Upper lobe of left lung (tissue), 6 donors: ENCODE measurements around the gene C2CD4D. TPM values are rescaled to one million over a fixed set of nuclear protein-coding genes. Genes with fewer than 3 reads are reported as not detected.
"Not testable (repeated sequence)": the region's sequence is repeated elsewhere in the genome, so short reads cannot be mapped to it uniquely, and the experiment has no call there.

Source experiments
- ATAC-seq, 2 donors: fragments of 200-7000 bp; cut with Tn5 transposase; one replicate each; pipeline ENCODE4 v1.9.1; 2022; ENCODE audit warnings: mild to moderate bottlenecking in 2 of 2, moderate library complexity in 2 of 2; ENCODE audit not compliant: low FRiP score in 2 of 2
- DNase-seq, 2 donors: peaks; one replicate each; pipeline ENCODE4 v3.0.0-alpha.2; 2019 to 2020
- H3K27ac ChIP-seq, 4 donors: fragments of 200-600 bp; sonication (generic); one replicate each; pipeline ENCODE4 v1.5.1; 2016 to 2019
- H3K27me3 ChIP-seq, 4 donors: fragments of 200-600 bp; sonication (generic); one replicate each; pipeline ENCODE4 v1.5.1; 2017 to 2019
- H3K36me3 ChIP-seq, 4 donors: fragments of 200-600 bp; sonication (generic); one replicate each; pipeline ENCODE4 v1.5.1; 2016 to 2019
- H3K4me1 ChIP-seq, 4 donors: fragments of 200-600 bp; sonication (generic); one replicate each; pipeline ENCODE4 v1.5.1; 2018 to 2019
- H3K4me3 ChIP-seq, 4 donors: fragments of 200-600 bp; sonication (generic); one replicate each; pipeline ENCODE4 v1.5.1; 2017 to 2019; ENCODE audit warnings: mild to moderate bottlenecking in 2 of 4, moderate library complexity in 1 of 4
- H3K9me3 ChIP-seq, 4 donors: fragments of 200-600 bp; sonication (generic); one replicate each; pipeline ENCODE4 v1.5.1; 2018 to 2019
- EP300 ChIP-seq, 4 donors: sonication (generic); formaldehyde crosslinking; IDR thresholded peaks; one replicate each; pipeline ENCODE4 v1.5.1; 2017; ENCODE audit warnings: antibody characterized with exemption in 4 of 4, control low read depth in 2 of 4
- POLR2A ChIP-seq, 4 donors: fragments of 450-650 bp; IDR thresholded peaks; one replicate each; pipeline ENCODE4 v1.5.1; 2016 to 2017; ENCODE audit warnings: antibody characterized with exemption in 4 of 4, mild to moderate bottlenecking in 2 of 4
- POLR2AphosphoS5 ChIP-seq, 2 donors: sonication (generic); formaldehyde crosslinking; IDR thresholded peaks; one replicate each; pipeline ENCODE4 v1.5.1; 2017; ENCODE audit warnings: antibody characterized with exemption in 2 of 2
- WGBS, 2 donors: methylation state at CpG; one replicate each; pipeline ENCODE4 v1.1.5; 2017 to 2018; 5-methylcytosine and 5-hydroxymethylcytosine counted together
- total RNA-seq, 6 donors: library from RNA; depleted of rRNA in 4 of 6; stranded (reverse); fragments of >200 nt in 4 of 6; gene quantifications; one replicate each; pipeline versions ENCODE4 v1.1.0 to v1.2.1, GENCODE V29; 2016 to 2021
- TF ChIP-seq, protein P1 (sequence below), 6 experiments: fragments of 450-650 bp in 4 of 6; fragments of 200-600 bp in 2 of 6; sonication (generic) in 2 of 6; IDR thresholded peaks; one replicate each; pipeline ENCODE4 v1.5.1; 2016 to 2019; ENCODE audit warnings: antibody characterized with exemption in 6 of 6
- donor health status: DM: no; HTN: no; CAD: no; lungs with moderate emphysema.
- donor health status: DM: no; HTN: yes; CAD: no; lungs with severe emphysema.

Gene C2CD4D
- total RNA-seq, 6 donors from 2014 or later: 0.29 to 3.6 (median 0.78) TPM; not detected in 2

DNA sequence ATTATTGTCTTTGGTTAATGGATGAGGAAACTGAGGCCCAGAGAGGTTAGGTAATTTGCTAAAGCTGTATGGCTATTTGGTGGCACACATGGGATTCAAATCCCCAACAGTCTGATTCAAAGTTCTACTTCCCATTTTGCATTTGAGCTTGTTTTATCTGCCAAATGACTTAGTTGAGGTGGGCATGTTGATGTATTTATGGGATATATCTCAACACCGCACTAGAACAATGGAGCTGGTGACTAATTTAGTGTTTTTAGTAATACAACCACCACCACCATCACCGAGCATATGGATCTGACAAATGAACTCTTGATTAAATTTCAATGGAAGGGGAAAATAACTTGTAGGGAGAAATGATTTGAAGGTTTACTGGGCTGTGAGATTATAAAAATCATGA is 42.8 kb upstream of the C2CD4D start:
- Histone ChIP-seq H3K4me1 (no peaks in the 10 kb centered on the region), H3K4me3 (no peak overlapping the region), H3K9me3 (no peaks in the 10 kb centered on the region), H3K27ac (no peak overlapping the region), H3K36me3 (peaks cover 0 to 2% (median under 1%) of the 10 kb centered on the region in 4 donors), H3K27me3 (no peaks in the 10 kb centered on the region)
- TF ChIP-seq EP300 (IDR thresholded peaks at IDR 0.05): no peak
- TF ChIP-seq, protein P1, sequence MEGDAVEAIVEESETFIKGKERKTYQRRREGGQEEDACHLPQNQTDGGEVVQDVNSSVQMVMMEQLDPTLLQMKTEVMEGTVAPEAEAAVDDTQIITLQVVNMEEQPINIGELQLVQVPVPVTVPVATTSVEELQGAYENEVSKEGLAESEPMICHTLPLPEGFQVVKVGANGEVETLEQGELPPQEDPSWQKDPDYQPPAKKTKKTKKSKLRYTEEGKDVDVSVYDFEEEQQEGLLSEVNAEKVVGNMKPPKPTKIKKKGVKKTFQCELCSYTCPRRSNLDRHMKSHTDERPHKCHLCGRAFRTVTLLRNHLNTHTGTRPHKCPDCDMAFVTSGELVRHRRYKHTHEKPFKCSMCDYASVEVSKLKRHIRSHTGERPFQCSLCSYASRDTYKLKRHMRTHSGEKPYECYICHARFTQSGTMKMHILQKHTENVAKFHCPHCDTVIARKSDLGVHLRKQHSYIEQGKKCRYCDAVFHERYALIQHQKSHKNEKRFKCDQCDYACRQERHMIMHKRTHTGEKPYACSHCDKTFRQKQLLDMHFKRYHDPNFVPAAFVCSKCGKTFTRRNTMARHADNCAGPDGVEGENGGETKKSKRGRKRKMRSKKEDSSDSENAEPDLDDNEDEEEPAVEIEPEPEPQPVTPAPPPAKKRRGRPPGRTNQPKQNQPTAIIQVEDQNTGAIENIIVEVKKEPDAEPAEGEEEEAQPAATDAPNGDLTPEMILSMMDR (IDR thresholded peaks at IDR 0.05): no peak
- no peak for TF ChIP-seq POLR2AphosphoS5 (IDR thresholded peaks at IDR 0.05)
- no peak for TF ChIP-seq POLR2A (IDR thresholded peaks at IDR 0.05)
- ATAC-seq: no peak
- no peak for DNase-seq
- 93 to 97% methylated on average over 2 of the region's 2 CpGs for WGBS, 2 donors

DNA sequence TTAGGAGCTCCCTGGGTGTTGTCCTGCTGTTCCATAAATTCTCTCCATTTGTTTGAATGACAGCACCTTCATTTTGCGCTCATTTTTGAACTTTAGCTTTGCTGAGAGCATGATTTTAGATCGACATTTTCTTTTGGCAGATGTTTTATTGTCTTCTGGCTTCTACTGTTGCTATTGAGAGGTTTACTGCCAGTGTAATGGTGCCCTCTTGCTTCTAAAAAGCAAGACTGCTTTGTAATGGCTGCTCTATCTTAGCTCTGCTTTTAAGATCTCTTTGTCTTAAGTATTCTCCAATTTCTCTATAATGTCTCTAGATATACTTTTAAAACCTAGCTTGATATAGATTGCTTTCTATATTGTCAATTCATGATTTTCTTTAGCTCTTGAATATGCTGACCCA is 41.9 kb upstream of the C2CD4D start:
- TF ChIP-seq POLR2A (IDR thresholded peaks at IDR 0.05): no peak
- Histone ChIP-seq H3K27me3 (no peaks in the 10 kb centered on the region), H3K4me3 (no peak overlapping the region), H3K36me3 (peaks cover 0 to 8% (median 1%) of the 10 kb centered on the region in 4 donors), H3K27ac (no peak overlapping the region), H3K9me3 (no peaks in the 10 kb centered on the region), H3K4me1 (no peaks in the 10 kb centered on the region)
- DNase-seq: no peak
- ATAC-seq: no peak
- 48 to 51% methylated on average over 2 of the region's 2 CpGs for WGBS, 2 donors

DNA sequence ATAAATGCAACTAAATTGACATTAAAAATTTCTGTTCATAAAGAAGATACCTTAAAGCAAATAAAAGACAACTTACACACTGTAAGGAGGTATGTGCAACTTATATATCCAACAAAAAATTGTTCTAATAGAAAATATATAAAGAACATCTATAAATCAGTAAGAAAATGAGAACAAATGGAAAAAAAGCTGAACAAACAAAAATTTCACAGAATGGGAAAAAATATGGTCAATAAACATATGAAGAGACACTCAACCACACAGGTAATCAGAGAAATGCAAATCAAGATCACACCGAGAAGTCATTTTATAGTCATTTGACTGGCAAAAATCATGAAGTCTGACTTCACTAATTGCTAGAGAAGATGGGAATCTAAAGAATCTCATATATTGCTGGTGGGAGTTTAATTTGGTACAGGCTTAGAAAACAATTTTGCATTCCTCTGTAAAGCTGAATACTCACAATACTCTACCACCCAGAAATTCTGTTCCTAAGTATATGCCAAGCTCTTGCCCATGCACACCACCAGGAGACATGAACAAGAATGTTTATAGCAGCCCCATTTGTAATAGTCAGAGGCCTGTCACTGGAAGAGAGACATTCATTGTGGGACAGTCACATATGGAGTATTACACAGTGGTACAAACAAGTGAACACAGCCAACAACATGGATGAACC is 35.9 kb upstream of the C2CD4D start:
- Histone ChIP-seq H3K9me3 (no peaks in the 10 kb centered on the region), H3K27ac (no peak overlapping the region), H3K36me3 (peaks cover 4 to 33% (median 6%) of the 10 kb centered on the region in 4 donors), H3K27me3 (no peaks in the 10 kb centered on the region), H3K4me1 (no peaks in the 10 kb centered on the region), H3K4me3 (no peak overlapping the region)
- 97% methylated on average over 1 of the region's 1 CpG for WGBS, 2 donors
- no peak for DNase-seq
- ATAC-seq: no peak
- TF ChIP-seq POLR2AphosphoS5 (IDR thresholded peaks at IDR 0.05): no peak
- no peak for TF ChIP-seq EP300 (IDR thresholded peaks at IDR 0.05)
- TF ChIP-seq, protein P1 (IDR thresholded peaks at IDR 0.05): no peak
- TF ChIP-seq POLR2A (IDR thresholded peaks at IDR 0.05): no peak

DNA sequence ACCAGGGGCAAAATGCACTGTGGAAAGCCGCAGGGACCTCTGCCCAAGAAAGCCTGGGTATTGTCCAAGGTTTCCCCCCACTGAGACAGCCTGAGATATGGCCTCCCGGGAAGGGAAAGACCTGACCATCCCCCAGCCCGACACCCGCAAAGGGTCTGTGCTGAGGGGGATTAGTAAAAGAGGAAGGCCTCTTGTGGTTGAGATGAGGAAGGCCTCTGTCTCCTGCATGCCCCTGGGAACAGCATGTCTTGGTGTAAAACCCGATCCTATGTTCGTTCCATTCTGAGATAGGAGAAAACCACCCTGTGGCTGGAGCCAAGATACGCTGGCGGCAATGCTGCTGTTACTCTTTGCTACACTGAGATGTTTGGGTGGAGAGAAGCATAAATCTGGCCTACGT is 33.2 kb upstream of the C2CD4D start:
- ATAC-seq, H3K4me3 ChIP-seq, H3K27ac ChIP-seq, H3K27me3 ChIP-seq, DNase-seq, H3K4me1 ChIP-seq, H3K9me3 ChIP-seq: not testable (repeated sequence)
- WGBS, 2 donors: 64 to 73% methylated on average over 7 to 9 of the region's 9 CpGs
- H3K36me3 ChIP-seq: peaks cover 4 to 33% (median 5%) of the 10 kb centered on the region in 4 donors

DNA sequence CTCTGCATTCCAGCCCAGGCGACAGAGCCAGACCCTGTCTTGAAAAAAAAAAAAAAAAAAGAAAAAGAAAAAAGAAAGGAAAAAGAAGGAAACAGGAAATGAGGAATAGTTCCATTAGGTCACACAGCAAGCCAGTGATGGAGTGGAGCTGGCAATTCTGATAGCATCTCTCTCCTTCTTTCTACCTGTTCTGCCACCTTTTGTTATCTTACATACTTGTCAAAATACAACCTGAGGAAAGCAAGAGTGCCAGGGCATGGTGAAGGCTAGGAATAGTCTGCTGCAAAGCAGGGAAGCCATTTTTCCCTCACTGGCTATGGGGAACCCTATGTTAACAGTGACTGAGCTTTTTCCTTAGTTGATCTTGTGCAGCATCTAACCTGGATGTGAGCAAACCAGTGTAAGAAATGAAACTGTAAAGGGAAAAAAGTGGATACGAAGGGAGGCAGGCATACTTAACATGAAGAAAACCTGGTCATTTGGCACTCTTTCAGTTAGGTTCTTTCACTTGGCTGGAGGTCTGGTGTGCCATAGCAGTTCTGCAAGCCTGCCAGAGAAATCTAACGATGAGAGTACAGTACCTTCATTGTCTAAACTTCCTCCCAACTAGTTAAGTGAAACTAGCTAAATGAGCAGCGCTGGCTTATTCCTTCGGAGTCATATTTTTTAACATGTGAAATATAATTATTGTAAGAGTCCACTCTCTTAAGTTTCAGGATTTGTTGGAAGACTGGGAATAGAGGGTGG is 31.8 kb upstream of the C2CD4D start:
- no peak for DNase-seq
- TF ChIP-seq POLR2AphosphoS5 (IDR thresholded peaks at IDR 0.05) (no peak), POLR2A (IDR thresholded peaks at IDR 0.05) (no peak), EP300 (IDR thresholded peaks at IDR 0.05) (no peak)
- TF ChIP-seq, protein P1 (IDR thresholded peaks at IDR 0.05): no peak
- peaks cover 0 to 6% (median 0%) of the 10 kb centered on the region in 4 donors for H3K4me1 ChIP-seq
- H3K9me3 ChIP-seq: no peaks in the 10 kb centered on the region
- H3K4me3 ChIP-seq: no peak overlapping the region
- ATAC-seq: no peak
- peaks cover 4 to 25% (median 5%) of the 10 kb centered on the region in 4 donors for H3K36me3 ChIP-seq
- H3K27me3 ChIP-seq: no peaks in the 10 kb centered on the region
- 57 to 65% methylated on average over 5 of the region's 5 CpGs for WGBS, 2 donors
- no peak overlapping the region for H3K27ac ChIP-seq
